ENCODE data around the gene SUSD4.

DNA sequence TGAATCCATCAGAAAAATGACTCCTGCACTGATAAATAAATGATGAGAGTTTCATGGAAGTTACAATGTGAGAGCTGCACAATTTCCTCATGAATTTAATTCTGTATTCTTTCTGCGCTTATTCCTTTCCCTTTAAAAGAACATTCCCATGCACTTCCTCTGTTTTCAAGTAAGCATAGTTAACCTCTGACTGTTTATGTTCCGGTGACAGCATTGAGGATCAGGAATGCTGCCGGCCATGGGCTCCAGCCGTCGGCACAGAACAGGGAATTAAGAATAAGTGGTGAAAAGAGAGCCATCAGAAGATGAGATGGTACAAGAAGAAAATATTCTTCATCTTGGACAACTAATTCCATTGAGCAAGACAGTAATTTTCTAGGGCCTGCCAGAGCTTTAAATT is 65.3 kb downstream of the SUSD4 start:
- TF ChIP-seq, protein P1, sequence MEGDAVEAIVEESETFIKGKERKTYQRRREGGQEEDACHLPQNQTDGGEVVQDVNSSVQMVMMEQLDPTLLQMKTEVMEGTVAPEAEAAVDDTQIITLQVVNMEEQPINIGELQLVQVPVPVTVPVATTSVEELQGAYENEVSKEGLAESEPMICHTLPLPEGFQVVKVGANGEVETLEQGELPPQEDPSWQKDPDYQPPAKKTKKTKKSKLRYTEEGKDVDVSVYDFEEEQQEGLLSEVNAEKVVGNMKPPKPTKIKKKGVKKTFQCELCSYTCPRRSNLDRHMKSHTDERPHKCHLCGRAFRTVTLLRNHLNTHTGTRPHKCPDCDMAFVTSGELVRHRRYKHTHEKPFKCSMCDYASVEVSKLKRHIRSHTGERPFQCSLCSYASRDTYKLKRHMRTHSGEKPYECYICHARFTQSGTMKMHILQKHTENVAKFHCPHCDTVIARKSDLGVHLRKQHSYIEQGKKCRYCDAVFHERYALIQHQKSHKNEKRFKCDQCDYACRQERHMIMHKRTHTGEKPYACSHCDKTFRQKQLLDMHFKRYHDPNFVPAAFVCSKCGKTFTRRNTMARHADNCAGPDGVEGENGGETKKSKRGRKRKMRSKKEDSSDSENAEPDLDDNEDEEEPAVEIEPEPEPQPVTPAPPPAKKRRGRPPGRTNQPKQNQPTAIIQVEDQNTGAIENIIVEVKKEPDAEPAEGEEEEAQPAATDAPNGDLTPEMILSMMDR (IDR thresholded peaks at IDR 0.05) = no peak
- TF ChIP-seq POLR2AphosphoS5 (IDR thresholded peaks at IDR 0.05; ENCODE audit: insufficient read depth in 1 of 2, low read depth in 1 of 2) = no peak
